Skeletal muscle satellite cell (primary cell): ENCODE measurements around the gene PCDHA8.
A peak's percentile ranks its signal among the peaks of the same experiment; 100 is the strongest.
"Not testable (repeated sequence)": the region's sequence is repeated elsewhere in the genome, so short reads cannot be mapped to it uniquely, and the experiment has no call there.

Experiments
- H3K27me3 ChIP-seq: 2 replicates; pipeline ENCODE4 v1.7.0; 2013; ENCODE audit warnings: low read length; ENCODE audit not compliant: control insufficient read depth, insufficient read depth
- H3K36me3 ChIP-seq: 2 replicates; pipeline ENCODE4 v1.7.0; 2013; ENCODE audit warnings: mild to moderate bottlenecking, control low read depth, low read length; ENCODE audit not compliant: insufficient read depth
- H3K4me1 ChIP-seq: 2 replicates; pipeline ENCODE4 v1.7.0; 2013; ENCODE audit warnings: low read length; ENCODE audit not compliant: control insufficient read depth, insufficient read depth
- H3K4me2 ChIP-seq: 2 replicates; pipeline ENCODE4 v1.7.0; 2013; ENCODE audit warnings: mild to moderate bottlenecking, low read length
- H3K4me3 ChIP-seq: 2 replicates; pipeline ENCODE4 v1.7.0; 2013; ENCODE audit warnings: low read length
- H3K9ac ChIP-seq: 2 replicates; pipeline ENCODE4 v1.7.0; 2013; ENCODE audit warnings: mild to moderate bottlenecking, low read depth, low read length, moderate library complexity
- H3K9me3 ChIP-seq: replicated peaks from 2 replicates; pipeline ENCODE4 v1.7.0; 2013; ENCODE audit warnings: mild to moderate bottlenecking, control low read depth, low read length

PCDHA8 gene

GRCh38 chr5:140808241-140808888, 32.6 kb upstream of the PCDHA8 start:
- H3K27me3 ChIP-seq, H3K9ac ChIP-seq, H3K9me3 ChIP-seq, H3K36me3 ChIP-seq, H3K4me2 ChIP-seq, H3K4me3 ChIP-seq, H3K4me1 ChIP-seq: not testable (repeated sequence)

- Histone ChIP-seq H3K27me3 (no peaks in the 10 kb centered on the region), H3K9me3 (peaks cover 6% of the 10 kb centered on the region), H3K9ac (no peak overlapping the region), H3K4me2 (no peak overlapping the region), H3K4me1 (no peaks in the 10 kb centered on the region), H3K36me3 (no peaks in the 10 kb centered on the region), H3K4me3 (no peak overlapping the region)
Measured at GRCh38 chr5:140808889-140809291, 32.1 kb upstream of the PCDHA8 start.

GRCh38 chr5:140821375-140822280, 19.4 kb upstream of the PCDHA8 start, which contains the start of gene PCDHA5:
TSS of gene PCDHA5 (plus strand) at chr5:140821613.
- H3K9ac ChIP-seq, result no peak within 1 kb of the TSS
- no peaks in the 10 kb centered on the region for H3K4me1 ChIP-seq
- no peaks in the 10 kb centered on the region for H3K36me3 ChIP-seq
- no peak within 1 kb of the TSS for H3K4me2 ChIP-seq
- H3K27me3 ChIP-seq, result no peaks in the 10 kb centered on the region
- no peaks in the 10 kb centered on the region for H3K9me3 ChIP-seq
- no peak within 1 kb of the TSS for H3K4me3 ChIP-seq

GRCh38 chr5:140822281-140822629, 18.7 kb upstream of the PCDHA8 start:
- no peaks in the 10 kb centered on the region for H3K27me3 ChIP-seq
- no peaks in the 10 kb centered on the region for H3K36me3 ChIP-seq
- H3K9me3 ChIP-seq, result no peaks in the 10 kb centered on the region
- no peaks in the 10 kb centered on the region for H3K4me1 ChIP-seq
- no peak overlapping the region for H3K4me2 ChIP-seq
- H3K4me3 ChIP-seq, result no peak overlapping the region
- no peak overlapping the region for H3K9ac ChIP-seq

GRCh38 chr5:140822969-140823368, 18.0 kb upstream of the PCDHA8 start:
- not testable (repeated sequence) for H3K4me3 ChIP-seq, H3K27me3 ChIP-seq, H3K9ac ChIP-seq, H3K36me3 ChIP-seq, H3K4me2 ChIP-seq, H3K9me3 ChIP-seq, H3K4me1 ChIP-seq

GRCh38 chr5:140823475-140823874, 17.5 kb upstream of the PCDHA8 start:
- Histone ChIP-seq H3K27me3 (no peaks in the 10 kb centered on the region), H3K9ac (no peak overlapping the region), H3K4me2 (no peak overlapping the region), H3K36me3 (no peaks in the 10 kb centered on the region), H3K4me3 (no peak overlapping the region), H3K9me3 (no peaks in the 10 kb centered on the region), H3K4me1 (no peaks in the 10 kb centered on the region)

GRCh38 chr5:140827704-140828361, 13.2 kb upstream of the PCDHA8 start, which contains the start of gene PCDHA6:
TSS of gene PCDHA6 (plus strand) at chr5:140827960. CDS start at chr5:140828092, 132 bp downstream.
- H3K4me1 ChIP-seq, result no peaks in the 10 kb centered on the region
- H3K9me3 ChIP-seq, result no peaks in the 10 kb centered on the region
- no peaks in the 10 kb centered on the region for H3K27me3 ChIP-seq
- H3K36me3 ChIP-seq, result no peaks in the 10 kb centered on the region
- H3K9ac ChIP-seq, result no peak within 1 kb of the TSS
- peak within 1 kb of the TSS; percentile 24 for H3K4me3 ChIP-seq
- H3K4me2 ChIP-seq, result no peak within 1 kb of the TSS

GRCh38 chr5:140828362-140828737, 12.6 kb upstream of the PCDHA8 start:
- Histone ChIP-seq H3K4me2 (no peak overlapping the region), H3K4me3 (no peak overlapping the region), H3K36me3 (no peaks in the 10 kb centered on the region), H3K4me1 (no peaks in the 10 kb centered on the region), H3K9me3 (no peaks in the 10 kb centered on the region), H3K9ac (no peak overlapping the region), H3K27me3 (no peaks in the 10 kb centered on the region)

GRCh38 chr5:140829511-140830501, 11.2 kb upstream of the PCDHA8 start:
- not testable (repeated sequence) for H3K4me1 ChIP-seq, H3K36me3 ChIP-seq, H3K4me2 ChIP-seq, H3K9me3 ChIP-seq, H3K9ac ChIP-seq, H3K27me3 ChIP-seq, H3K4me3 ChIP-seq

- H3K4me3 ChIP-seq, result peak within 1 kb of the TSS; percentile 28
- no peaks in the 10 kb centered on the region for H3K4me1 ChIP-seq
- H3K27me3 ChIP-seq, result no peaks in the 10 kb centered on the region
- no peaks in the 10 kb centered on the region for H3K9me3 ChIP-seq
- H3K4me2 ChIP-seq, result no peak within 1 kb of the TSS
- no peak within 1 kb of the TSS for H3K9ac ChIP-seq
- no peaks in the 10 kb centered on the region for H3K36me3 ChIP-seq
Measured at GRCh38 chr5:140833993-140834392, 7.0 kb upstream of the PCDHA8 start, which contains the start of gene PCDHA7. TSS of gene PCDHA7 (plus strand) at chr5:140834269. CDS start at chr5:140834384, 115 bp downstream.
